Psoas muscle (tissue), 8 donors: ENCODE measurements around the gene SLCO4A1. TPM values are rescaled to one million over a fixed set of nuclear protein-coding genes. Genes with fewer than 3 reads are reported as not detected.

Experiments
- ATAC-seq, 4 donors: fragments of 200-7000 bp; cut with Tn5 transposase; one replicate each; pipeline ENCODE4 v1.9.1; 2020; ENCODE audit warnings: moderate library complexity in 3 of 4, mild to moderate bottlenecking in 2 of 4
- DNase-seq, 2 donors: peaks; one replicate each; pipeline ENCODE4 v3.0.0-alpha.2; 2020
- H3K27ac ChIP-seq: fragments of 200-600 bp; one replicate; pipeline ENCODE4 v1.8.0; 2022
- H3K27me3 ChIP-seq, 3 donors: fragments of 200-600 bp in 1 of 3; one replicate each; pipeline versions ENCODE4 v1.6.1 to v1.8.0; 2013 to 2022; ENCODE audit warnings: low read length in 2 of 3, mild to moderate bottlenecking in 2 of 3, moderate library complexity in 1 of 3; ENCODE audit not compliant: insufficient read depth in 3 of 3
- H3K36me3 ChIP-seq, 2 donors: fragments of 200-600 bp in 1 of 2; one replicate each; pipeline versions ENCODE4 v1.6.1 to v1.8.0; 2013 to 2022; ENCODE audit warnings: low read depth in 1 of 2, mild to moderate bottlenecking in 1 of 2, moderate library complexity in 1 of 2; ENCODE audit not compliant: insufficient read depth in 1 of 2
- H3K4me1 ChIP-seq: fragments of 200-600 bp; one replicate; pipeline ENCODE4 v1.8.0; 2022
- H3K4me3 ChIP-seq: fragments of 200-600 bp; one replicate; pipeline ENCODE4 v1.8.0; 2022; ENCODE audit warnings: mild to moderate bottlenecking
- H3K9me3 ChIP-seq: fragments of 200-600 bp; one replicate; pipeline ENCODE4 v1.8.0; 2022
- WGBS, 3 donors: extraction: QIAGEN DNeasy Blood & Tissue Kit; methylation state at CpG; one replicate each; pipeline versions ENCODE4 v1.1.6 to v1.1.7; 2013; 5-methylcytosine and 5-hydroxymethylcytosine counted together
- intact Hi-C, 2 donors: fragments of 100-400 bp; cut with DNase I; formaldehyde crosslinking; loops; one replicate each; pipeline versions ENCODE4 v1.11.0 to v1.14.2; 2022
- polyA plus RNA-seq, 3 donors: library from polyadenylated mRNA; stranded (reverse); fragments of 200-250 nt; gene quantifications; one replicate each; pipeline ENCODE4 v1.2.3, GENCODE V29; 2013
- total RNA-seq, 4 donors: library from RNA; stranded (reverse); fragmentation: NEBNext Ultra II Directional in 2 of 4; extraction: Animal tissue kit (Norgen Biotek cat#: 25700) in 2 of 4; gene quantifications; one replicate each; pipeline versions ENCODE4 v1.2.1 to v1.2.4, GENCODE V29; 2021 to 2023
- TF ChIP-seq, protein P1 (sequence below): fragments of 200-600 bp; IDR thresholded peaks from one replicate; pipeline ENCODE4 v1.8.0; 2022; ENCODE audit warnings: antibody characterized with exemption
- donor health status: healthy with polysubstance abuse.
- donor health status: DM: no; HTN: no; CAD: no; lungs with moderate emphysema.
- donor health status: Bipolar disorder and iron deficiency.
- donor health status: healthy.
- donor health status: DM: yes; HTN: yes; CAD: no.
- donor health status: DM: no; HTN: no; CAD: no.
- donor health status: DM: no; HTN: no; CAD: no.
- donor health status: DM: yes; HTN: yes; CAD: no.

Gene SLCO4A1
- total and polyA plus RNA-seq, 7 donors: 5.3 to 38.5 (median 9.8) TPM

DNA sequence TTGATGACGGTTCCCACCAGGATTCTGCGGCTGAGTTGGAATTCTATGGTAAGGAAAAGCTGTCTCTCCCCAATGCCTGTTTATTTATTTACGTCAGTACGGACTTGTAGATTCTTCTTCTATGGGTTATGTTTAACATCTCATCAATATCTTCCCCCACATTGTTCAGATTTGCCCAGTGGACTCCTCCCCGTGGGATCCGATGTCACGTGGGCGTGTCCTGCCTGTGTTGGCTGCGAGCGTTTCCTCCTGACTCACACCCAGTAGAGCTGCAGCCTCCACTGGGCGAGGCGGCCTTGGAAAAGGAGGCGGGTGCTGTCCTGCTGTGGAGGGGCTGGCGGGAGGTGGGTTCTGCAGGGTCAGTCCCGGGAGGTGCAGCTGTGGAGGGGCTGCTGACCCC is 46.8 kb upstream of the SLCO4A1 start:
- Histone ChIP-seq H3K36me3 (no peaks in the 10 kb centered on the region), H3K4me3 (no peak overlapping the region), H3K27me3 (peaks cover 0 to 4% (median 0%) of the 10 kb centered on the region in 3 donors), H3K27ac (no peak overlapping the region), H3K9me3 (no peaks in the 10 kb centered on the region), H3K4me1 (no peaks in the 10 kb centered on the region)
- ATAC-seq: peak in 1 of 4 donors; percentile 27
- TF ChIP-seq, protein P1, sequence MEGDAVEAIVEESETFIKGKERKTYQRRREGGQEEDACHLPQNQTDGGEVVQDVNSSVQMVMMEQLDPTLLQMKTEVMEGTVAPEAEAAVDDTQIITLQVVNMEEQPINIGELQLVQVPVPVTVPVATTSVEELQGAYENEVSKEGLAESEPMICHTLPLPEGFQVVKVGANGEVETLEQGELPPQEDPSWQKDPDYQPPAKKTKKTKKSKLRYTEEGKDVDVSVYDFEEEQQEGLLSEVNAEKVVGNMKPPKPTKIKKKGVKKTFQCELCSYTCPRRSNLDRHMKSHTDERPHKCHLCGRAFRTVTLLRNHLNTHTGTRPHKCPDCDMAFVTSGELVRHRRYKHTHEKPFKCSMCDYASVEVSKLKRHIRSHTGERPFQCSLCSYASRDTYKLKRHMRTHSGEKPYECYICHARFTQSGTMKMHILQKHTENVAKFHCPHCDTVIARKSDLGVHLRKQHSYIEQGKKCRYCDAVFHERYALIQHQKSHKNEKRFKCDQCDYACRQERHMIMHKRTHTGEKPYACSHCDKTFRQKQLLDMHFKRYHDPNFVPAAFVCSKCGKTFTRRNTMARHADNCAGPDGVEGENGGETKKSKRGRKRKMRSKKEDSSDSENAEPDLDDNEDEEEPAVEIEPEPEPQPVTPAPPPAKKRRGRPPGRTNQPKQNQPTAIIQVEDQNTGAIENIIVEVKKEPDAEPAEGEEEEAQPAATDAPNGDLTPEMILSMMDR: no peak
- 33 to 48% (median 36%) methylated on average over 15 of the region's 15 CpGs for WGBS, 3 donors
- intact Hi-C loops: no loop called here
- peak in 1 of 2 donors; percentile 68 for DNase-seq

DNA sequence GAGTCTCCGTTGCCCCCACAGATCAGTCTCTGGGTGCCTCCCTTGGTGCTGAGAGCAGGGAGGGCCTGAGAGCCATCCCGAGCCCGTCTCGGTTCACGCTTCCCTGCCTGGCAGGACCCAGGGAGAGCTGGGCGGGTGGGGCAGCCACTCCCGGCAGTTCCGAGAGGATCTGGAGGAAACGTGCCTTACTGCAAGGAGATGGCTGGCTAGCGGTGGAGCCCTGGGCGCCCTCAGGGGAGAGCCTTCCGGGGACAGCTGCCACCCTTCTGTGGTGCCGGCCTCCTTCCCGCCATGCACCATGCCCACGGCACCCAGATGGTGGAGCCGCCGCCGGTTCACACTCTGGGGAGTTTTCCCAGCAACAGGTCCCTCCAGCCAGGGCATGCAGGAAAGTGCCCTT is 45.8 kb upstream of the SLCO4A1 start:
- H3K27ac ChIP-seq: no peak overlapping the region
- no peak overlapping the region for H3K4me3 ChIP-seq
- no peaks in the 10 kb centered on the region for H3K9me3 ChIP-seq
- TF ChIP-seq, protein P1: no peak
- DNase-seq (no peak), ATAC-seq (no peak)
- intact Hi-C loops: no loop called here
- peaks cover 0 to 12% (median 4%) of the 10 kb centered on the region in 3 donors for H3K27me3 ChIP-seq
- 65 to 88% (median 67%) methylated on average over 17 to 18 of the region's 18 CpGs for WGBS, 3 donors
- H3K36me3 ChIP-seq: no peaks in the 10 kb centered on the region
- H3K4me1 ChIP-seq: no peaks in the 10 kb centered on the region

DNA sequence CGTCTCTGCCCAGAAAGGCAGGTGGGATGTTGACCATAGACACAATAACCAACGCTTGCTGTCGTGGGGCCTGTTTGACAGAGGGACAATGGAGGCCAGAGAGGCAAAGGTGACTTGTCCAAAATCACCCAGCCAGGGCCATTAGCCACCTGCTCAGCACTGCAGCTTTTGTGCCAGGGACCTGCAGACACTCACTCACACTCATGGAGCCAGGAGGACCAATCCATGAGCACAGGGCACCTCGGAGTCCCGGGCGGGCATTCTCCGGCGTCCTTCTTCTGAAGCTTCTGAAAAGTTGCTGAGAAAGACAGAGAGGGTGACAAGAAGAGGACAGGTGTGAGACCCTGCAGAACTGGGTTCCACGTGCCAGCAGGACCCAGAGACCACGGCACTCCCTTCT is 45.4 kb upstream of the SLCO4A1 start:
- Histone ChIP-seq H3K27me3 (peaks cover 0 to 16% (median 4%) of the 10 kb centered on the region in 3 donors), H3K4me1 (no peaks in the 10 kb centered on the region), H3K36me3 (no peaks in the 10 kb centered on the region), H3K27ac (no peak overlapping the region), H3K4me3 (no peak overlapping the region), H3K9me3 (no peaks in the 10 kb centered on the region)
- TF ChIP-seq, protein P1: no peak
- peak in 1 of 2 donors; percentile 8 for DNase-seq
- 69 to 87% (median 76%) methylated on average over 10 of the region's 10 CpGs for WGBS, 3 donors
- intact Hi-C loops: no loop called here
- no peak for ATAC-seq

DNA sequence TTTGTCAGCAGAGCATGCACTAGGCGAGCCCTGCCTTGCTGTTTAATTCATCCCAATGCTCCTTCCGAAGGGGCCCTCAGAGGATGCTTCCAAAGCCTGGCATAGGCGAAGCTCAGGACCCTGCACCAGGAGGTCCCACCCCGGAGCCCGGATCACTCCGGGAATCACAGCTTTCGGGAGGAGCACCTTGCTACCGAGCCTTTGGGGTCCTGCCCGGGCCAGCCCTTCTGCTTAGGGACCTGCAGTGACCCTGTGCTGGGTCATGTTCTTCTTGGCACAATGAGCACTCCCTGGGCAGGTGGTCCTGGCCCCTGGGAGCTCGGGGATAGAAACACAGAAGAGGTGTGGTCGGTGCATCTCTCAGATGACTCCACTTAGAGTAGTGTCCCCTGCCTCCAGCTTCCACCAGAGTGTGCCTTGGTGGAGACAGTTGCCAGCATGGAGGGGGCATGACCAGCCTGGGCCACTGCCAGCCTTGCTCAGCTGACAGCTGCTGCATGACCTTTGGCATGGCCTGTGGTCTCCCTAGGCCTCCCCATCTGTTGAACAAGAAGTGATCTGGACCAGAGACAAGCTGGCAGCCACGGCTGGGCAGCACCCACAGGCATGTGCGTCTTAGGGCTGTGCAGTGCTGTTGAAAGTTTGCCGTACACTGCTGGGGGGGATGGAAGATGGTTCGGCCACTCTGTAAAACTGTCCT is 44.7 kb upstream of the SLCO4A1 start:
- WGBS, 3 donors: 45 to 79% (median 56%) methylated on average over 15 of the region's 15 CpGs

More for the DNA sequence above, 44.7 kb upstream of the SLCO4A1 start:
- intact Hi-C loops: no loop called here
- Histone ChIP-seq H3K27me3 (peaks cover 0 to 22% (median 4%) of the 10 kb centered on the region in 3 donors), H3K27ac (no peak overlapping the region), H3K9me3 (no peaks in the 10 kb centered on the region), H3K4me1 (no peaks in the 10 kb centered on the region), H3K36me3 (no peaks in the 10 kb centered on the region), H3K4me3 (no peak overlapping the region)
- TF ChIP-seq, protein P1: no peak
- ATAC-seq: no peak
- peak in 1 of 2 donors; percentile 13 for DNase-seq
